KMS-11 (cell line): Measurements from ENCODE around the gene ELMO1.

Source experiments
- H2AFZ ChIP-seq: fragments of 200-600 bp; sonication (generic); 2 replicates; pipeline ENCODE4 v1.6.1; 2016; ENCODE audit warnings: antibody characterized with exemption, mixed run types, low read depth
- H3K27ac ChIP-seq: fragments of 200-600 bp; sonication (generic); 2 replicates; pipeline ENCODE4 v1.6.1; 2016; ENCODE audit warnings: mild to moderate bottlenecking, mixed run types
- H3K27me3 ChIP-seq: fragments of 200-600 bp; sonication (generic); 2 replicates; pipeline ENCODE4 v1.6.1; 2017; ENCODE audit warnings: mild to moderate bottlenecking, low read depth, mixed run types, moderate library complexity; ENCODE audit not compliant: insufficient read depth
- H3K36me3 ChIP-seq: fragments of 200-600 bp; sonication (generic); 2 replicates; pipeline ENCODE4 v1.6.1; 2017; ENCODE audit warnings: mild to moderate bottlenecking, mixed run types; ENCODE audit not compliant: insufficient read depth
- H3K4me1 ChIP-seq: fragments of 200-600 bp; sonication (generic); 2 replicates; pipeline ENCODE4 v1.6.1; 2016; ENCODE audit warnings: mild to moderate bottlenecking, low read depth, mixed run types; ENCODE audit not compliant: poor library complexity, severe bottlenecking
- H3K4me2 ChIP-seq: fragments of 200-600 bp; sonication (generic); 2 replicates; pipeline ENCODE4 v1.7.0; 2016; ENCODE audit warnings: mild to moderate bottlenecking, mixed run types
- H3K4me3 ChIP-seq: fragments of 200-600 bp; sonication (generic); IDR thresholded peaks from 2 replicates; pipeline ENCODE4 v1.6.1; 2017; ENCODE audit warnings: low read depth, low read length, mixed read lengths; ENCODE audit not compliant: insufficient read depth
- H3K79me2 ChIP-seq: fragments of 200-600 bp; sonication (generic); 2 replicates; pipeline ENCODE4 v1.6.1; 2016; ENCODE audit warnings: low read depth, mixed run types; ENCODE audit not compliant: insufficient read depth
- H3K9ac ChIP-seq: fragments of 200-600 bp; sonication (generic); 2 replicates; pipeline ENCODE4 v1.6.1; 2016; ENCODE audit warnings: mild to moderate bottlenecking, mixed run types
- H4K20me1 ChIP-seq: fragments of 200-600 bp; sonication (generic); 2 replicates; pipeline ENCODE4 v1.6.1; 2016; ENCODE audit warnings: mild to moderate bottlenecking, mixed run types; ENCODE audit not compliant: insufficient read depth
- TF ChIP-seq, protein P1 (sequence below): fragments of 200-600 bp; sonication (generic); conservative IDR thresholded peaks from 2 replicates; pipeline ENCODE4 v1.6.1; 2017; ENCODE audit warnings: low read depth, mild to moderate bottlenecking, antibody characterized with exemption, low read length, moderate library complexity, mixed read lengths

ELMO1 gene

DNA sequence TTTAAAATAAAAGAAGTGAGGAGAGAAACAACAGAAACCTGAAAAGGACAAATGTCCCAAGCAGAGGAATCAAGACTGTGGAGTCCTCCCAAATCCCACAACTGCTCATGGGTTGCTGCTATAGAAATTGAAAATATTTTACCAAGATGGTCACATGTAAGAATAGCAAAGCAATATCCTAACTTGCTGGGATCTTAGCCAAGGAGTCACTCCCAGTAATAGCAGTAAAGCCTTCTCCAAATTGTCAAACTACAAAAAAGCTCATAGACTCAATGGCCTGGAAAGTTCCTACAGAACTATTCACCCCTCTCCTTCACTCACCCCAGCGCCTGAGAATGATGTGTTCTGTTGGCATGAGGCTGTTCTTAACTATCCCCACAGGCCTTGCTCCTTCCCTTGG lies 186.5 kb downstream of the ELMO1 start:
- Histone ChIP-seq H3K79me2 (peaks cover 14% of the 10 kb centered on the region; the same call in 1 of the 2 replicates), H3K4me2 (no peak overlapping the region), H3K27ac (no peak overlapping the region), H3K9ac (no peak overlapping the region), H4K20me1 (no peaks in the 10 kb centered on the region), H3K4me3 (no peak overlapping the region), H3K4me1 (peaks cover 13% of the 10 kb centered on the region), H2AFZ (no peak overlapping the region), H3K27me3 (no peaks in the 10 kb centered on the region; the same call in 1 of the 2 replicates), H3K36me3 (no peaks in the 10 kb centered on the region; the same call in 1 of the 2 replicates)
- TF ChIP-seq, protein P1, sequence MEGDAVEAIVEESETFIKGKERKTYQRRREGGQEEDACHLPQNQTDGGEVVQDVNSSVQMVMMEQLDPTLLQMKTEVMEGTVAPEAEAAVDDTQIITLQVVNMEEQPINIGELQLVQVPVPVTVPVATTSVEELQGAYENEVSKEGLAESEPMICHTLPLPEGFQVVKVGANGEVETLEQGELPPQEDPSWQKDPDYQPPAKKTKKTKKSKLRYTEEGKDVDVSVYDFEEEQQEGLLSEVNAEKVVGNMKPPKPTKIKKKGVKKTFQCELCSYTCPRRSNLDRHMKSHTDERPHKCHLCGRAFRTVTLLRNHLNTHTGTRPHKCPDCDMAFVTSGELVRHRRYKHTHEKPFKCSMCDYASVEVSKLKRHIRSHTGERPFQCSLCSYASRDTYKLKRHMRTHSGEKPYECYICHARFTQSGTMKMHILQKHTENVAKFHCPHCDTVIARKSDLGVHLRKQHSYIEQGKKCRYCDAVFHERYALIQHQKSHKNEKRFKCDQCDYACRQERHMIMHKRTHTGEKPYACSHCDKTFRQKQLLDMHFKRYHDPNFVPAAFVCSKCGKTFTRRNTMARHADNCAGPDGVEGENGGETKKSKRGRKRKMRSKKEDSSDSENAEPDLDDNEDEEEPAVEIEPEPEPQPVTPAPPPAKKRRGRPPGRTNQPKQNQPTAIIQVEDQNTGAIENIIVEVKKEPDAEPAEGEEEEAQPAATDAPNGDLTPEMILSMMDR: no peak

DNA sequence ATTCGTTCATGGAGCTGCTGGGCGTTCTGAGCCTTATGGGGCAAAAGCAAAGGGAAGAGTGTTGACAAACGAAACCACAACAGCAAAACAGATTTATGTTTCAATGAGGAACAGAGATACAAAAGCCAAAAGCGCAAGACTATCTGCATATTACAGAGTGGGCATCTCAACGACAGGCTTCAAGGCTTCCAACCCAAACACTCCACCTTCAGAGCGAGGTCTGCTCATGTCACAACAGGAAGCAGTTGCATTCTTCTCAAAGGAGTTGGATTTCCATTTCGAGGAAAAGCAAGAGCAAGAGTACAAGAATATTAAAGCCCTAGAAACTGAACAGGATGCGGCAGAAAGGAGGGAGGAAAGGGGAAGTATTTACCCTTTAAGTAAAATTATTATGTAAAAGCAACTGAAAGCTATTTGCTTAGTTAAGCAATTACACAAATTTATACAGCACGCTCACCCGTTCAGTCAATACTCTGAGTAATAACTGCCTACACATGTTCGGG lies 189.3 kb downstream of the ELMO1 start:
- TF ChIP-seq, protein P1: no peak
- H3K79me2 ChIP-seq: peaks cover 20% of the 10 kb centered on the region; the same call in 1 of the 2 replicates
- H3K4me3 ChIP-seq: no peak overlapping the region
- H4K20me1 ChIP-seq: no peaks in the 10 kb centered on the region
- no peaks in the 10 kb centered on the region; the same call in 1 of the 2 replicates for H3K36me3 ChIP-seq
- H3K4me1 ChIP-seq: peaks cover 41% of the 10 kb centered on the region
- no peak overlapping the region for H3K27ac ChIP-seq
- H3K9ac ChIP-seq: no peak overlapping the region
- no peak overlapping the region for H2AFZ ChIP-seq
- H3K4me2 ChIP-seq: no peak overlapping the region
- no peaks in the 10 kb centered on the region; the same call in 1 of the 2 replicates for H3K27me3 ChIP-seq

DNA sequence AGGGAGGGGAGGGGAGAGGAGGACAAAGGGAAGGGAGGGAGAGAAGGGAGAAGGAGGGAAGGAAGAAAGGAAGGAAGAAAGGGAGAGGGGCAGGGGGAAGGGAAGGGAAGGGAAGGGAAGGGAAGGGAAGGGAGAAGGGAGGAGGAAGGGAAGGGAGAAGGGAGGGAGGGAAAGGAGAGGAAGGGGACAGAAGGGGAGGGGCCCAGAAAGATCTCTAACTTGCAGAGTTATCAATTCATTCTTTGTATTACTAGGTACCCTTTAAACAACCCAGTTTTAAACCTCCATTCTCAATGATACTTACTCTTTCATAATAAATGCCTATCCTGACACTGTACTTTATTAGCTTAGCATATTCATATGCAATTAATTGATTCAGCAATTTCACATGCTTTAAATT lies 192.0 kb downstream of the ELMO1 start:
- peaks cover 54% of the 10 kb centered on the region for H3K4me1 ChIP-seq
- H3K27me3 ChIP-seq: no peaks in the 10 kb centered on the region; the same call in 1 of the 2 replicates
- H2AFZ ChIP-seq: no peak overlapping the region
- no peaks in the 10 kb centered on the region; the same call in 1 of the 2 replicates for H3K36me3 ChIP-seq
- peak overlapping the region; percentile 71; the same call in 1 of the 2 replicates for H3K27ac ChIP-seq
- H3K9ac ChIP-seq: no peak overlapping the region
- H3K4me3 ChIP-seq: no peak overlapping the region
- TF ChIP-seq, protein P1: no peak
- peak overlapping the region; percentile 5; the same call in 1 of the 2 replicates for H3K4me2 ChIP-seq
- no peaks in the 10 kb centered on the region for H4K20me1 ChIP-seq
- H3K79me2 ChIP-seq: peaks cover 46% of the 10 kb centered on the region

DNA sequence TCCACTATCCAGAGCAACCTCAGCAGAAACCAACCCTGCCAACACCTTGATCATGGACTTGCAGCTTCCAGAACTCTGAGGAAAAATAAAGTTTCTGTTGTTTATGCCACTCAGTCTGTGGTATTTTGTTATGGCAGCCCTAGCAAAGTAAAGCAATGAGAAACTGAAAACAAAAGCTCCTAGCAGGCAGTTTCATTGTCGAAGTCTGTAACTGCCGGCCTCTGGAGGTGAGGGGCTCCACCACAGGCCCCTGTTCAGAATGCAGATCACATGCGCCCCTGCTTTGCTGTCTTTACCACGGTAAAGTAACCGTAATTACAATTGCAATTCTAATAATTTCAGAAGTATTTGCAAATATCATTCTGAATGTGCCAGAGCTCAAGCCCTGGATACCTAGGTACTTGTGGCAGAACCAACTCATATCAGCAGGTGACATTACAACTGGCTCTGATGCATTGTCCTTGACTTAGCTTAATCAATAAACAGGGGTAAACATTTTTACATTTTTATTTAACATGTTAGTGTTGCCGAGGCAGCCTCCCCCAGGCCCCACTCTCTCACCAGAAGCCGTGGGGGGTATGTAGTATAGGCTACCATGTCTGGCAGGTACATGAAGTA lies 193.2 kb downstream of the ELMO1 start:
- Histone ChIP-seq H3K4me3 (no peak overlapping the region), H3K79me2 (peaks cover 49% of the 10 kb centered on the region), H3K4me2 (peak overlapping the region; percentile 80), H2AFZ (no peak overlapping the region), H4K20me1 (no peaks in the 10 kb centered on the region), H3K9ac (peak overlapping the region; percentile 31; the same call in 1 of the 2 replicates), H3K36me3 (no peaks in the 10 kb centered on the region; the same call in 1 of the 2 replicates), H3K27ac (peak overlapping the region; percentile 71), H3K27me3 (no peaks in the 10 kb centered on the region; the same call in 1 of the 2 replicates), H3K4me1 (peaks cover 60% of the 10 kb centered on the region)
- TF ChIP-seq, protein P1: no peak
